H1 (cell line): ENCODE data around the gene FRMPD2. TPM values are rescaled to one million over a fixed set of nuclear protein-coding genes. Genes with fewer than 3 reads are reported as not detected.

Source experiments
- YY1 ChIP-seq: IDR thresholded peaks from 2 replicates; pipeline ENCODE4 v1.6.1; 2011; ENCODE audit warnings: low read depth, mild to moderate bottlenecking, low read length
- polyA plus RNA-seq, 7 experiments: library from polyadenylated mRNA; depleted of rRNA in 3 of 7; stranded (reverse) in 5 of 7; unstranded in 2 of 7; fragments of >200 nt in 5 of 7; fragments of 200-250 nt in 2 of 7; gene quantifications; 1 replicate in 5 of 7; 2 replicates in 1 of 7; 4 replicates in 1 of 7; pipeline versions ENCODE4 v1.2.1 to v1.2.3, GENCODE V29; 2011 to 2013; ENCODE audit warnings: missing spikeins in 2 of 7, mixed read lengths in 2 of 7
- total RNA-seq: library from RNA; stranded (reverse); fragmentation: NEBNext Ultra II Directional; extraction: Animal tissue kit (Norgen Biotek cat#: 25700); gene quantifications from 2 replicates; pipeline ENCODE4 v1.2.1, GENCODE V29; 2021

Gene FRMPD2
- total and polyA plus RNA-seq, 2 of the 8 experiments (the other 6 are each of a cell fraction or from before 2014, with no cell fraction given): 0.07 to 0.47 TPM

GRCh38 chr10:48296576-48297098 lies 22.1 kb upstream of the FRMPD2 start (continued):
- no peak for TF ChIP-seq YY1
